Thymus (tissue), 11 donors: ENCODE data around the gene CDH4. TPM values are rescaled to one million over a fixed set of nuclear protein-coding genes. Genes with fewer than 3 reads are reported as not detected.

Experiments
- DNase-seq, 9 donors: peaks; one replicate each; pipeline ENCODE4 v3.0.0-alpha.2; 2013; ENCODE audit warnings: low spot score in 9 of 9, low read depth in 6 of 9, missing footprints in 1 of 9
- H3K27ac ChIP-seq, 2 donors: one replicate each; pipeline ENCODE4 v1.5.1; 2013; ENCODE audit warnings: control low read depth in 1 of 2, low read depth in 1 of 2, low read length in 1 of 2, mild to moderate bottlenecking in 1 of 2, moderate library complexity in 1 of 2
- H3K27me3 ChIP-seq, 2 donors: one replicate each; pipeline ENCODE4 v1.5.1; 2013; ENCODE audit warnings: low read length in 1 of 2; ENCODE audit not compliant: control insufficient read depth in 2 of 2, insufficient read depth in 1 of 2
- H3K36me3 ChIP-seq, 2 donors: one replicate each; pipeline ENCODE4 v1.5.1; 2013; ENCODE audit warnings: low read length in 1 of 2, mild to moderate bottlenecking in 1 of 2, moderate library complexity in 1 of 2; ENCODE audit not compliant: control insufficient read depth in 2 of 2, insufficient read depth in 2 of 2
- H3K4me1 ChIP-seq, 2 donors: one replicate each; pipeline ENCODE4 v1.5.1; 2013; ENCODE audit warnings: low read length in 2 of 2; ENCODE audit not compliant: control insufficient read depth in 2 of 2, insufficient read depth in 2 of 2
- H3K4me3 ChIP-seq, 2 donors: one replicate each; pipeline ENCODE4 v1.5.1; 2013; ENCODE audit warnings: low read length in 2 of 2, control low read depth in 1 of 2, mild to moderate bottlenecking in 1 of 2
- H3K9me3 ChIP-seq, 2 donors: one replicate each; pipeline ENCODE4 v1.5.1; 2013; ENCODE audit warnings: low read length in 1 of 2, mild to moderate bottlenecking in 1 of 2; ENCODE audit not compliant: control insufficient read depth in 2 of 2, insufficient read depth in 1 of 2
- WGBS: extraction: QIAGEN DNeasy Blood & Tissue Kit; methylation state at CpG from one replicate; pipeline ENCODE4 v1.1.7; 2013; 5-methylcytosine and 5-hydroxymethylcytosine counted together
- polyA plus RNA-seq: library from polyadenylated mRNA; stranded (reverse); fragments of 200-250 nt; gene quantifications from one replicate; pipeline ENCODE4 v1.2.3, GENCODE V29; 2013
- total RNA-seq: library from RNA; stranded (reverse); fragments of 120-200 nt; gene quantifications from one replicate; pipeline ENCODE4 v1.2.4, GENCODE V29; 2013
- donor health status: healthy.

CDH4 gene
- total and polyA plus RNA-seq, 2 donors, result 0.34 to 0.61 TPM

DNA sequence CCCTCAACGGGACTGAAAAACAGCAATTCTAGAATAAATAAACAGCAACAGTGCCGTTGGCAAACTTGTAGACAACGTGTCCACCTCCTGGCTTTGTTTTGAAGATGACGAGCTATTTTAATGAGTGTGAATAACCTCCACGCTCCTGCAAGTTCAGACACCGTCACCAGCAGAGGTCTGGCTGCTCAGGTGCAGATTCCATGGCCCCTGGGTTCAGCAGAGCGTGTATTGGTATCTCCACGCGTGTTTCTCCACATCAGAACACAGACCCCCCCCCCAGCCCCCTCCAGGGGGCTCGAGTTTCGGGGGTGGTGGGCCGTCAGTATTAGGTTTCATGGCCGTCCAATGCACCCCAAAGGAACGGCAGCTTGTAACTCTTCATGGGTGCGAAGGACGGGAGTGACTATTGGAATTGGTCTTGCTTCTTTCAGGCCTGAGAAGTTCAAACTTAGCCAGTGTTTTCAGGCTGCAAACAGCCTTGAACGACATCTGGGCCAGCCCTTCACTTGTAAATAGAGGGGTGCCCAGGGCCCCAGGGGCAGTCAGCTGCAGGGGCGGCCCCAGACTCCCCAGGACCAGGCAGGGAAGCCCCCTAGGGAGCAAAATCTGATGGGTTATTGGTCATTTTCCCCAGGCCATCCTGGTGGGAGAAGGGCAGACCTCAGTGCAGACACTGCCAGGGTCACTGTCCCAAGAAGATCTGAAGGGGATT, 505.1 kb downstream of the CDH4 start:
- Histone ChIP-seq H3K27me3 (no peaks in the 10 kb centered on the region), H3K4me1 (no peaks in the 10 kb centered on the region), H3K9me3 (peaks cover 0 to 15% of the 10 kb centered on the region in 2 donors), H3K27ac (no peak overlapping the region), H3K36me3 (no peaks in the 10 kb centered on the region), H3K4me3 (no peak overlapping the region)
- 87% methylated on average over 18 of the region's 18 CpGs for WGBS
- DNase-seq, result no peak

DNA sequence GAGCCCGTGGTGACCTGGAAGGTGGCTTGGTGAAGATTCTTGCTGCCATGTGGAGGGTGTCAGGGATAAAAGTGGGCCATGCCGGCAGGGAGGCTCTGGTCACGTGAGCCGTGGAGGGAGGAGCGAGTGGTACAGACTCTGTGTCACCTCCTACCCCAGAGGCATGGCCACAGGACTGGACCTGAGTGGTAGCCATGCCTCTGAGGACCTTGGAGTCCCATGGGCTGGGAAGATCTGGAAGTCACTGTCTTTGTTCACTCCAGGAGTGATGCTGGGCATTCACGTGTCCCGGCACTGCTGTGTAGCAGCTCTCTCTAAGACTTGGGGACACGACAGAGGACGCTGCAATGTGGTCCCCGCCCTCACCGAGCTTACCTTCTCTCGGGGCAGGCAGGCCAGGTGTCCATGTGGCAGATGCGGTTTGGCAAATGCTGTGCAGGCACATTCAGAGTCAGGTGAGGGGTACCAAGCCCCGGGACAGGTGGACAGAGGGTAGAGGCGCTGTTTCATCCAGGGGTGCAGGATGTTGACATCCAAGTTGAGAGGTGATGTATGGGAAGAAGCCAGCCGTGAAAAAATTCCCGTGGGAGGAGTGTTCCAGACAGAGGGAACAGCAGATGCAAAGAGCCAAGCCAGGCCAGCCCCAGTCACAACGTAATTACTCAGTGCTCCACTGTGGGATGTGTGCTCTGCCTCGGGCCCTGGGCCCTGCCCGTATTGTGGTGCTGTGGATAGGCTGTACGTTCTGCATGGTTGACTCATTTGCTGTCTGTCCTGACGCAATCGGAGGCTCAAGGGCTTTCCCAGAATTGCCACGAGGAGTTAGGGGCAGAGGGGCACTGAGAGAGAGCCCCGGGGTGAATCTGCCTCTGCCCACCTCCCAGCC, 505.9 kb downstream of the CDH4 start:
- WGBS, result 94% methylated on average over 25 of the region's 25 CpGs
- no peak overlapping the region for H3K4me3 ChIP-seq
- peaks cover 0 to 13% of the 10 kb centered on the region in 2 donors for H3K9me3 ChIP-seq
- no peaks in the 10 kb centered on the region for H3K4me1 ChIP-seq
- no peaks in the 10 kb centered on the region for H3K27me3 ChIP-seq
- no peaks in the 10 kb centered on the region for H3K36me3 ChIP-seq
- no peak for DNase-seq
- H3K27ac ChIP-seq, result no peak overlapping the region

DNA sequence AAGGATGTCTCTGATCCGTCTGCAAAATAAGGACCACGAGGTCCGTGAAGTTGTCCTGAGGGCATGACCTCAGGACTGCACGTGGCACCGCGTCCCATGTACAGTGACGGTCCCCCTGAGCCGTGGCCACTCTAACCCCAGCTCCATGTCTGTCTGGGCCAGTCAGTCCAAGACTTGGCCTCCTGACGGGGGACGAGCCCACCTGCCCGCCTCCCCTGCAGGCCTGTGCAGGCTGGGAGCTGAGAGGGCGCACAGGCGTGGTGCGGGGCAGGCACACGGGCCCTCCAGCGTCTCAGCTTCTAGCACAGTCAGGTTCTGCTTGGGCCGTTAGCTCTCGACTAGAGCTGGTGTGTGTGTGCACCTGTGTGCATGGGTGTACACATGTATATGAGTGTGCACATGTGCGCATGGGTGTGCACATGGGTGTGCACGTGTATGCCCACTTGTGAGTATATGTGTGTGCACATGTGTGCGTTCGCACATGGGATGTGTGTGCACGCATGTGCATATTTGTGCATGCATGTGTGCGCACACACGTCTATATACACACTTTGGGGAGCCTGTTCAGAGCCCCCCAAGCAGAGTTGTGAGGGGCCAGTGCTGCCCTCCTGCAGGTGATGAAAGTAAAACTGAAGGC, 506.6 kb downstream of the CDH4 start:
- Histone ChIP-seq H3K4me1 (no peaks in the 10 kb centered on the region), H3K9me3 (peaks cover 0 to 13% of the 10 kb centered on the region in 2 donors), H3K27me3 (no peaks in the 10 kb centered on the region), H3K27ac (no peak overlapping the region), H3K36me3 (no peaks in the 10 kb centered on the region), H3K4me3 (no peak overlapping the region)
- 97% methylated on average over 25 of the region's 25 CpGs for WGBS
- DNase-seq, result no peak

DNA sequence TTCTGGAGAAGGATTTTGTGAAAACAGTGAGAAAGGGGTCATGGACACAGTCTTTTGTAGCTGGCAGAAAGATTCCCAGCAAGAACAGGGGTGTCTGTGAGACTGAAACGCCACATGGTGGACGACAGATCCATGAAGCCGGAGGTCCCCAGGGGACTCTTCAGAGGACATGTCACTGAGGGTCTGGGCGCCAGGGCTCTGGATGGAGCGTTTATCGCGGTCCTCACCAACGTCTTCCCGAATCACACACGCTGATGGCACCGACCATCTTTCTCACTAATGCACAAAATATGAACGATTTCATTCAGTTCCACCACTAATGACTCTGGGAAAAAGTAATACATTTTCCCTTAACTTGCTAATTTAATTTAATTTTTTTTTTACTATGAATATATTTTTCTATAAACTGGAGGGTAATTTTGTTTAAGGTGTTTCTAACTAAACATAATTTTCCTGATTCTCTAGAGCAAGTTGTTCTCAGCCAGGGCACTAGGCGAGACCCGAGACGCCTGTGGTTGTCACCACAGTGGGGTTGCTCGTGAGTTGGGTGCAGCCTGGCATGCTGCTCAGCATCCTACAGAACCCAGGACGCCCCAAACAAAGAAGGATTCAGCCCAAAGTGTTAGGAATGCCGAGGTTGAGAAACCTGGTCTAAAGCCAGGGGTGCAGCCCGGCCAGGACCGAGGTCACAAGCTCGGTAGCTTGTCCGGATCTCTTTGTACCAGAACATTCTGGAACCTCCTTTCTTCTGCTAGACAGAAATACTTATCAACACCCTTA, 507.4 kb downstream of the CDH4 start:
- Histone ChIP-seq H3K27me3 (no peaks in the 10 kb centered on the region), H3K4me3 (no peak overlapping the region), H3K9me3 (peaks cover 0 to 13% of the 10 kb centered on the region in 2 donors), H3K36me3 (no peaks in the 10 kb centered on the region), H3K4me1 (no peaks in the 10 kb centered on the region), H3K27ac (no peak overlapping the region)
- DNase-seq, result no peak
- WGBS, result 92% methylated on average over 22 of the region's 22 CpGs

GRCh38 chr20:61760321-61760720, 508.3 kb downstream of the CDH4 start:
- no peak overlapping the region for H3K27ac ChIP-seq
- no peaks in the 10 kb centered on the region for H3K36me3 ChIP-seq
- H3K4me1 ChIP-seq, result no peaks in the 10 kb centered on the region
- H3K9me3 ChIP-seq, result peaks cover 0 to 10% of the 10 kb centered on the region in 2 donors
- no peak overlapping the region for H3K4me3 ChIP-seq
- DNase-seq, result no peak
- WGBS, result 91% methylated on average over 11 of the region's 11 CpGs
- no peaks in the 10 kb centered on the region for H3K27me3 ChIP-seq

GRCh38 chr20:61760731-61761130, 508.7 kb downstream of the CDH4 start:
- Histone ChIP-seq H3K36me3 (no peaks in the 10 kb centered on the region), H3K27ac (no peak overlapping the region), H3K4me1 (no peaks in the 10 kb centered on the region), H3K9me3 (peaks cover 0 to 8% of the 10 kb centered on the region in 2 donors), H3K27me3 (no peaks in the 10 kb centered on the region), H3K4me3 (no peak overlapping the region)
- WGBS, result 96% methylated on average over 7 of the region's 7 CpGs
- DNase-seq, result no peak

- 95% methylated on average over 25 of the region's 25 CpGs for WGBS
Measured at GRCh38 chr20:61761453-61762166, 509.5 kb downstream of the CDH4 start.

GRCh38 chr20:61762167-61762710, 510.2 kb downstream of the CDH4 start:
- Histone ChIP-seq H3K27me3 (no peaks in the 10 kb centered on the region), H3K36me3 (no peaks in the 10 kb centered on the region), H3K4me3 (no peak overlapping the region), H3K9me3 (peaks cover 0 to 6% of the 10 kb centered on the region in 2 donors), H3K27ac (no peak overlapping the region), H3K4me1 (no peaks in the 10 kb centered on the region)
- 86% methylated on average over 7 of the region's 7 CpGs for WGBS
- no peak for DNase-seq

More at GRCh38 chr20:61761453-61762166, 509.5 kb downstream of the CDH4 start:
- H3K4me3 ChIP-seq, result no peak overlapping the region
- no peak overlapping the region for H3K27ac ChIP-seq
- H3K4me1 ChIP-seq, result no peaks in the 10 kb centered on the region
- no peaks in the 10 kb centered on the region for H3K36me3 ChIP-seq
- no peaks in the 10 kb centered on the region for H3K27me3 ChIP-seq
- DNase-seq, result no peak
- peaks cover 0 to 6% of the 10 kb centered on the region in 2 donors for H3K9me3 ChIP-seq
